SU-DHL-6 (cell line): ENCODE measurements around the gene PDPK1.
"Not testable (repeated sequence)": the region's sequence is repeated elsewhere in the genome, so short reads cannot be mapped to it uniquely, and the experiment has no call there.

ENCODE experiments used
- H2AFZ ChIP-seq: fragments of 200-600 bp; sonication (generic); 2 replicates; pipeline ENCODE4 v1.6.1; 2014; ENCODE audit warnings: low read depth, mild to moderate bottlenecking, moderate library complexity, mixed read lengths, antibody characterized with exemption, low read length; ENCODE audit not compliant: severe bottlenecking
- H3F3A ChIP-seq: fragments of 200-600 bp; shearing (Covaris generic); 2 replicates; pipeline ENCODE4 v1.6.0; 2016; ENCODE audit warnings: antibody characterized with exemption, mild to moderate bottlenecking; ENCODE audit not compliant: insufficient read depth
- H3K27ac ChIP-seq: fragments of 200-600 bp; sonication (generic); 2 replicates; pipeline ENCODE4 v1.5.1; 2016; ENCODE audit warnings: low read depth, mild to moderate bottlenecking, low read length, moderate library complexity, mixed read lengths
- H3K27me3 ChIP-seq: fragments of 200-600 bp; sonication (generic), shearing (Covaris generic); 2 replicates; pipeline ENCODE4 v1.6.0; 2014; ENCODE audit warnings: mild to moderate bottlenecking, low read length
- H3K36me3 ChIP-seq: fragments of 200-600 bp; sonication (generic); 2 replicates; pipeline ENCODE4 v1.6.1; 2014; ENCODE audit warnings: mild to moderate bottlenecking, low read length, mixed read lengths
- H3K4me2 ChIP-seq: fragments of 300-600, 200-600 bp; shearing (Covaris generic), sonication (generic); 2 replicates; pipeline ENCODE4 v1.6.0; 2014; ENCODE audit warnings: low read length, low read depth, mild to moderate bottlenecking; ENCODE audit not compliant: poor library complexity, severe bottlenecking
- H3K4me3 ChIP-seq: fragments of 200-600 bp; sonication (generic); 2 replicates; pipeline ENCODE4 v1.5.1; 2014; ENCODE audit warnings: antibody characterized with exemption, low read length, mild to moderate bottlenecking, mixed read lengths; ENCODE audit not compliant: insufficient read depth, poor library complexity, severe bottlenecking
- H3K79me2 ChIP-seq: fragments of 200-600 bp; sonication (generic); 2 replicates; pipeline ENCODE4 v1.6.1; 2014; ENCODE audit warnings: mild to moderate bottlenecking, low read length, moderate library complexity; ENCODE audit not compliant: insufficient read depth
- H3K9ac ChIP-seq: fragments of 200-600 bp; sonication (generic); 2 replicates; pipeline ENCODE4 v1.7.0; 2014; ENCODE audit warnings: mild to moderate bottlenecking, low read length
- H3K9me2 ChIP-seq: fragments of 200-600 bp; sonication (generic); replicated peaks from 2 replicates; pipeline ENCODE4 v1.6.1; 2014; ENCODE audit warnings: low read length; ENCODE audit not compliant: insufficient read depth
- H3K9me3 ChIP-seq: fragments of 200-600 bp; sonication (generic); 2 replicates; pipeline ENCODE4 v1.6.1; 2014; ENCODE audit warnings: low read length, mixed read lengths; ENCODE audit not compliant: insufficient read depth
- H4K20me1 ChIP-seq: fragments of 200-600 bp; sonication (generic); 2 replicates; pipeline ENCODE4 v1.6.1; 2014; ENCODE audit warnings: low read depth, mild to moderate bottlenecking, antibody characterized with exemption, low read length, moderate library complexity, mixed read lengths
- EZH2phosphoT487 ChIP-seq: fragments of 200-600 bp; sonication (generic), shearing (Covaris generic); conservative IDR thresholded peaks from 2 replicates; pipeline ENCODE4 v1.6.1; 2018; ENCODE audit warnings: mild to moderate bottlenecking, antibody characterized with exemption, low read length, moderate library complexity, mixed read lengths
- TF ChIP-seq, protein P1 (sequence below): fragments of 200-600 bp; sonication (generic); IDR thresholded peaks from one replicate; pipeline ENCODE4 v1.5.1; 2017; ENCODE audit warnings: antibody characterized with exemption, mild to moderate bottlenecking, low read length, moderate library complexity; ENCODE audit not compliant: insufficient read depth, poor library complexity, severe bottlenecking

Gene PDPK1

DNA sequence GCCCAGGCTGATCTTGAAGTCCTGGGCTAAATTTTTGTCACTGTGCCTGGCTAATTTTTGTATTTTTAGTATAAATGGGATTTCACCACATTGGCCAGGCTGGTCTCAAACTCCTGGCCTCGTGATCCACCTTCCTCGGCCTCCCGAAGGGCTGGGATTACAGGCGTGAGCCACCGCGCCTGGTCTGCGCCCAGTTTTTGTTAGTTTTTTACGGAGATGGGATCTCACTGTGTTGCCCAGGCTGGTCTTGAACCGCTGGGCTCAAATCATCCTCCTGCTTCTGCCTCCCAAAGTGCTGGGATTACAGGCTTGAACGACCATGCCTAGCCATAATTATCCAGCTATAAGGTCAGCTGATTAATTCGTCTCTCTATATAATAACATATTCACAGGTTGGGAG is 3.9 kb upstream of the PDPK1 start:
- Histone ChIP-seq H2AFZ (no peak overlapping the region), H4K20me1 (no peaks in the 10 kb centered on the region), H3K36me3 (no peaks in the 10 kb centered on the region), H3K4me2 (no peak overlapping the region), H3K79me2 (peaks cover 5% of the 10 kb centered on the region), H3K9me3 (no peaks in the 10 kb centered on the region), H3K4me3 (no peak overlapping the region), H3K9me2 (no peaks in the 10 kb centered on the region), H3K9ac (no peak overlapping the region), H3K27me3 (no peaks in the 10 kb centered on the region), H3K27ac (no peak overlapping the region), H3F3A (peaks cover 14% of the 10 kb centered on the region; the same call in 1 of the 2 replicates)
- TF ChIP-seq EZH2phosphoT487 = no peak
- TF ChIP-seq, protein P1, sequence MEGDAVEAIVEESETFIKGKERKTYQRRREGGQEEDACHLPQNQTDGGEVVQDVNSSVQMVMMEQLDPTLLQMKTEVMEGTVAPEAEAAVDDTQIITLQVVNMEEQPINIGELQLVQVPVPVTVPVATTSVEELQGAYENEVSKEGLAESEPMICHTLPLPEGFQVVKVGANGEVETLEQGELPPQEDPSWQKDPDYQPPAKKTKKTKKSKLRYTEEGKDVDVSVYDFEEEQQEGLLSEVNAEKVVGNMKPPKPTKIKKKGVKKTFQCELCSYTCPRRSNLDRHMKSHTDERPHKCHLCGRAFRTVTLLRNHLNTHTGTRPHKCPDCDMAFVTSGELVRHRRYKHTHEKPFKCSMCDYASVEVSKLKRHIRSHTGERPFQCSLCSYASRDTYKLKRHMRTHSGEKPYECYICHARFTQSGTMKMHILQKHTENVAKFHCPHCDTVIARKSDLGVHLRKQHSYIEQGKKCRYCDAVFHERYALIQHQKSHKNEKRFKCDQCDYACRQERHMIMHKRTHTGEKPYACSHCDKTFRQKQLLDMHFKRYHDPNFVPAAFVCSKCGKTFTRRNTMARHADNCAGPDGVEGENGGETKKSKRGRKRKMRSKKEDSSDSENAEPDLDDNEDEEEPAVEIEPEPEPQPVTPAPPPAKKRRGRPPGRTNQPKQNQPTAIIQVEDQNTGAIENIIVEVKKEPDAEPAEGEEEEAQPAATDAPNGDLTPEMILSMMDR = no peak

DNA sequence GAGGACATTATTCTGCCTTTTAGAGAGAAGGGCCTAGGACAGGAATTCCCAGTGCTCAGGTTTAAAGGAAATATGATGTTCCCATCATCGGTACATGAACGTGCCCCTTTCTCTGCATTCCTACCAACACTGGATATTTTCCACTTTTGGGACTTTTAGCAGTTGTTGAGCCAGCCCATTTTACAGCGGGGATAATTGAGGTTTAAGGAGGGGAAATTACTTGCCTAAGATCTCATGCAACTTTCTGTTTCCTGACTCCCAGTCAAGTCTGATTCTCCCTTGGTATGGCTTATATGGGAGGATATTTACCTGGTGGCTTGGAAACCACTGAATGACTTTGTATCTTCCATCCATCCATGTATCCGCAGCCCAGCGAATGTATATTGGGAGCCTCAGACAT is 3.5 kb upstream of the PDPK1 start:
- H3K79me2 ChIP-seq, H3K27me3 ChIP-seq, H4K20me1 ChIP-seq, H3K36me3 ChIP-seq, H2AFZ ChIP-seq, H3K4me3 ChIP-seq, H3K27ac ChIP-seq, H3K9me3 ChIP-seq, H3K9me2 ChIP-seq, H3K9ac ChIP-seq, H3K4me2 ChIP-seq: not testable (repeated sequence)
- peaks cover 14% of the 10 kb centered on the region; the same call in 1 of the 2 replicates for H3F3A ChIP-seq

DNA sequence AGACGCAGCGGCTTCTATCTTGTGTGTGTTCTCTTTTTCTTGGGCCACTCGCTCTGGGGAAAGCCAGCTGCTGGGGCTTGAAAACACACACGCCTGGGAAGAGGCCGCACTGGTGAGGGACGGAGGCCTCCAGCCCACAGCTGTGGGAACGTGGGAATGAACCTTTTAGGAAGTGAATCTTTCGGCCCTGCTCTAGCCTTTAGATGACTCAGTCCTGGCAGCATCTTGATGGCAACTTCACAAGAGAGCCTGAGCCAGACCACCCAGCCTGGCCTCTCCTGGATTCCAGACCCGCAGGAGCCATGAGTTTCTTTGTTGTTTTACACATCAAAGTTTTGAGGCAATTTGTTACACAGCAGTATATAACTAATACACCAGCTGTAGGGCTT is 2.2 kb upstream of the PDPK1 start:
- no peaks in the 10 kb centered on the region for H4K20me1 ChIP-seq
- TF ChIP-seq EZH2phosphoT487 = no peak
- TF ChIP-seq, protein P1 = no peak
- H3K4me2 ChIP-seq = no peak overlapping the region
- H3F3A ChIP-seq = peaks cover 13% of the 10 kb centered on the region; the same call in 1 of the 2 replicates
- H3K27ac ChIP-seq = no peak overlapping the region
- no peaks in the 10 kb centered on the region for H3K9me3 ChIP-seq
- no peaks in the 10 kb centered on the region for H3K9me2 ChIP-seq
- H2AFZ ChIP-seq = no peak overlapping the region
- H3K9ac ChIP-seq = no peak overlapping the region
- H3K36me3 ChIP-seq = no peaks in the 10 kb centered on the region
- no peaks in the 10 kb centered on the region for H3K27me3 ChIP-seq
- H3K79me2 ChIP-seq = peaks cover 17% of the 10 kb centered on the region
- H3K4me3 ChIP-seq = no peak overlapping the region

DNA sequence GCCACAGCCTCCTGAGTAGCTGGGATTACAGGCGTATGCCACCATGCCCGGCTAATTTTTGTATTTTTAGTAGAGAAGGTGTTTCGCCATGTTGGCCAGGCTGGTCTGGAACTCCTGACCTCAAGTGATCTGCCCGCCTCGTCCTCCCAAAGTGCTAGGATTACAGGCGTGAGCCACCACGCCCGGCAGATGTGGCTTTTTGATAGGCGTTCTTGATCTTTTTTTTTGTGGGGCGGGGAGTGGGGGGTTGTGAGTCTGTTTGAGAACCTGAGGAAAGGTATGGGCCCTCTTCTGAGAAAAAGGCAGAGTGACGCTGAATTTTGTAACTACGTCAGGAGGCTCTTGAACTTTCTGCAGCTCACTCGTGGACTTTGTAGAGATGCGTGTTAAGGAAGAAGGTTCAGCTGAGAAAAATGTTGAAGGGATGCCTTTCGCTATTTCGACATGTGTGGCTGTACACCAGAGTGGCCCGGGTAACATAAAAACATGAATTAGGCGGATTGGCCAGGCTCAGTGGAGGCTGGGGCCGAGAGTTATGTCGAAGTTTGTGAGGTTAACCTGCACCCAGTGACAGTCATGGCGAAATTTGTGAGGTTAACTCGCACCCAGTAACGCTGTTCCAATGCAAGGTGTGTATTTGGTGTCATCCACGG is 1.5 kb downstream of the PDPK1 start:
- Histone ChIP-seq H3K9ac (peak overlapping the region; percentile 58), H3K79me2 (peaks cover 36% of the 10 kb centered on the region), H3K4me2 (peak overlapping the region; percentile 89)
- not testable (repeated sequence) for H3F3A ChIP-seq, H3K9me3 ChIP-seq, H2AFZ ChIP-seq, H3K9me2 ChIP-seq, H3K4me3 ChIP-seq, H3K27me3 ChIP-seq, H3K36me3 ChIP-seq, H3K27ac ChIP-seq, H4K20me1 ChIP-seq

DNA sequence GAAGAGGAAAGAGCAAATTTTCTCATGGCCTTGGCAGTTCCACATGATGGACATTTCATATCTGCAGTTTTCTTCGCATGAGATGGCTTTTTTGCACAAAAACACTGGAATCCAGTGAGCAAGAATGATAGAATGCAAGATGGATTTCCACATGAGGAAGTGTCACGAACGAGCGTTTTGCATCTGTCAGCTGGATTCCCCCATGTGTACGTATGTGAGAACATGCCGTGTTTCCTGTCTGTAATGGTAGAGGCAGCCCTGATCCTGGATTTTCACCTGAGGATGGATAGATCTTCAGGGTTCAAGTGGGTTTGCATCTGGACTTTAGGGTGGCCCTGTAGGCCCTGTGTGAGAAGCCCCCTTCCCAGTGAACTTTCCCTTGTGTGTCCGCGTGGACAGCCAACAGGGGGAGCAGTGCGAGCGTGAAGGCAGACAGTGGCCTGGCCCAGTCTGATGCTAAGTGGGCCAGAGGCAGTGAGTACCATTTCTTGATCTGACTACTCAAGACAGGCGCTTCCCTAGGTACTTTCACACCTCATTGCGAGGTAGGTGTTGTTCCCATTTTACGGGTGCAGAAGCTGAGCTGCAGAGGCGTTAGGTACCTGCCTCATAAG is 2.1 kb downstream of the PDPK1 start:
- H3K27me3 ChIP-seq, H3K36me3 ChIP-seq, H3K27ac ChIP-seq, H3K9me2 ChIP-seq, H3F3A ChIP-seq, H3K4me3 ChIP-seq, H3K9me3 ChIP-seq, H2AFZ ChIP-seq, H4K20me1 ChIP-seq: not testable (repeated sequence)
- Histone ChIP-seq H3K9ac (peak overlapping the region; percentile 20; the same call in 1 of the 2 replicates), H3K4me2 (peak overlapping the region; percentile 89), H3K79me2 (peaks cover 41% of the 10 kb centered on the region)

DNA sequence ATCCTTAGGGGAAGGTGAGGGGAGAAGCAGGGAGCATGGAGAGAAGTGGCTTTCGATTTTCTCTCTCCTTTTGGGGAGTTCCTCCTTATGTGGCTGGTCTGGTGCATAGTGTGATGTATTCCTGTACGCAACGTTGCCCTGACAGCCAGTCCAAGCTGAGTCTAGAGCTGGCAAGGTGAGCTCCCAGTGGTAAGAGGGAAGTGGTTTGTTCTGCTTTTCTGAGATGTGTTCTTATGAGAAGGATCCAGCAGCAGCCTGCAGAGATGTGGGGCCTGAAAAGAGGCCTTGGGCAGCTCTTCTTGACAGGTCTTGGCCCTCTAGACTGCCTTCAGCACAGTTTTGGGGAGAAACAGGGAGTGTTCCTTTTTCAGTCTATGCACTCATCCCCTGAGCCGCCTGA is 3.1 kb downstream of the PDPK1 start:
- not testable (repeated sequence) for H3K27ac ChIP-seq, H4K20me1 ChIP-seq

More for the DNA sequence above, 3.1 kb downstream of the PDPK1 start:
- not testable (repeated sequence) for H3K9me2 ChIP-seq, H3K36me3 ChIP-seq, H2AFZ ChIP-seq, H3K9me3 ChIP-seq, H3K4me3 ChIP-seq, H3K27me3 ChIP-seq, H3F3A ChIP-seq, H3K9ac ChIP-seq
- H3K79me2 ChIP-seq = peaks cover 50% of the 10 kb centered on the region
- peak overlapping the region; percentile 3 for H3K4me2 ChIP-seq
